WERI-Rb-1 (cell line): ENCODE results near the gene CTAGE8.
"Not testable (repeated sequence)": the region's sequence is repeated elsewhere in the genome, so short reads cannot be mapped to it uniquely, and the experiment has no call there.

Experiments
- DNase-seq: peaks from one replicate; pipeline ENCODE4 v3.0.0-alpha.2; 2020
- H3K27ac ChIP-seq: fragments of 250-450 bp; sonication (Bioruptor Pico); 2 replicates; pipeline ENCODE4 v1.5.1; 2020; ENCODE audit warnings: mild to moderate bottlenecking, moderate library complexity
- H3K27me3 ChIP-seq: fragments of 250-450 bp; sonication (Bioruptor Pico); 2 replicates; pipeline ENCODE4 v1.5.1; 2021; ENCODE audit warnings: mild to moderate bottlenecking, low read depth, moderate library complexity; ENCODE audit not compliant: insufficient read depth, severe bottlenecking
- H3K36me3 ChIP-seq: fragments of 250-450 bp; sonication (Bioruptor Pico); 2 replicates; pipeline ENCODE4 v1.5.1; 2020; ENCODE audit warnings: mild to moderate bottlenecking, moderate library complexity
- H3K4me3 ChIP-seq: 2 replicates; pipeline ENCODE4 v1.5.1; 2011; ENCODE audit warnings: low read depth, mild to moderate bottlenecking, control low read depth, low read length
- H3K9me3 ChIP-seq: fragments of 250-450 bp; sonication (Bioruptor Pico); 2 replicates; pipeline ENCODE4 v1.5.1; 2021; ENCODE audit warnings: mild to moderate bottlenecking, moderate library complexity; ENCODE audit not compliant: severe bottlenecking
- TF ChIP-seq, protein P1 (sequence below): IDR thresholded peaks from 2 replicates; pipeline ENCODE4 v1.5.1; 2011; ENCODE audit warnings: low read depth, mild to moderate bottlenecking, control low read depth, inconsistent platforms, low read length

The CTAGE8 gene

DNA sequence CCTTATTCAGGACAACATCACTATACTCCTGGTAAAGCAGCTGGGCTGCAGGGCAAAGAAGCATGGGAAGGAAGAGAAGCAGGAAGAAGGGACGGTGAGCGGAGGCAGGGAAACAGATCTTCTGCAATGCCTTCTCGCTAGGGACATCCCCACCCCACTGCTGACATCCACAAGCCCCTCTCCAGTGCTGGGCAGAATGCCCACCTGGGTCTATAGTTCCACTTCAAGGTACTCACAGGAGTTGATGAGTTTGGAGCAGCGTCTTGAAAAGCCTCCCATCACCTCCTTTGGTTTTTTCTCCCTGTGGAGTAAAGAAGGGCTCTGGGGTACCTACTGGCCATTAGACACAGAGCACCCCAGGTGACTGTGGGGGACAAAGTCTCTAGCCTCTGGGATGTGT, 13.4 kb upstream of the CTAGE8 start:
- H3K4me3 ChIP-seq, H3K36me3 ChIP-seq, H3K27ac ChIP-seq, DNase-seq, H3K9me3 ChIP-seq, H3K27me3 ChIP-seq: not testable (repeated sequence)

DNA sequence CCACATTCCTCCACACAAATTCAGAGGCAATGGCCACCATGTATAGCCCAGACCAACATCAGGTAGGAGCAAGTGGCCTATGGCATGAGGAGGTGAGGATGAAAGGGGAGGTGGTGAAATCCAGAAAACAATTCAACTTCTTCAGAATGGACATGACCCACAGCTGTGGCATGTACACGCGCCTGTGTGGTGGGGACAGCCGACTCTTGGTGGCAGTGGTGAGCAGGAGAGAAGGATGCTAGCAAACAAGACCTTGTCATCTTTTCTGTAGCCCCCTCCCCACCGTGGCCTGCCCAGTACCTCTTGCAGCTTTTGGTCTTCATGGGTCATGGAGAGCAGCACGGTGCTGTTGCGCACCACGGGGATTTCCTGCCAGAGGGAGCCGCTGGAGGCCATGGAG, 12.9 kb upstream of the CTAGE8 start:
- H3K4me3 ChIP-seq, H3K9me3 ChIP-seq, DNase-seq, H3K36me3 ChIP-seq, H3K27me3 ChIP-seq, H3K27ac ChIP-seq: not testable (repeated sequence)

DNA sequence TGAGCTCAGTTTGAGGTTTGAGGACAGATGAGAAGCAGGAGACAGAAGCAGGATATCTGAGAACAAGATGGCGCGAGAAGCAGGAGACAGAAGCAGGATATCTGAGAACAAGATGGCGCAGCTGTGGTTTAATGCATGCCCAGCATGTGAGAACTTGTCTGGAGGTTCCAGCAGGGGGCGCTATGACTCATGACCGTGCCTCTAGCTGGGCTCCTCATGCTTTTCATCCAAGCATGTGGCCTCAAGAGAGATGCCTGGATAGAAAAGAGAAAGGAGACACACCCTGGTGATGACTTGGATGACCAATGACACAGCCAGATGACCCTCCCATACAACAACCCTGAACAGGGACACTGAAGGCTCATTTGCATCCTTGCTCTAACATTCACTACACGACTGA, 10.9 kb upstream of the CTAGE8 start:
- H3K4me3 ChIP-seq, H3K27me3 ChIP-seq, H3K36me3 ChIP-seq, DNase-seq, H3K9me3 ChIP-seq, H3K27ac ChIP-seq: not testable (repeated sequence)

DNA sequence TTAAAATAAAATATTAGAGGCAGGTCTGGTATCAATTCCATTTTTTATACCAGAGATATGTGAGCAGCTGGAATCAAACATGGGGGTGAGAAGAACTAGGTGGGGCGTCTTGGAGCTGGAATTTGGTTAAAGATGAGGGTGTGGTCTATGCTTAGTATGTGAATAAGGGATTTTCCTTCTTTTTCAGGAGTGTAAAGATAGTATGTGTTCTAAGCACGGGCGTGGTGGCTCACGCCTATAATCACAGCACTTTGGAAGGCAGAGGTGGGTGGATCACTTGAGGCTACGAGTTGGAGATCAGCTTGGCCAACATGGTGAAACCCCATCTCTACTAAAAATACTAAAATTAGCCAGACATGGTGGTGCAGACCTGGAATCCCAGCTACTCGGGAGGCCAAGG, 6.2 kb upstream of the CTAGE8 start:
- DNase-seq, H3K27me3 ChIP-seq, H3K36me3 ChIP-seq, H3K27ac ChIP-seq, H3K9me3 ChIP-seq, H3K4me3 ChIP-seq: not testable (repeated sequence)

DNA sequence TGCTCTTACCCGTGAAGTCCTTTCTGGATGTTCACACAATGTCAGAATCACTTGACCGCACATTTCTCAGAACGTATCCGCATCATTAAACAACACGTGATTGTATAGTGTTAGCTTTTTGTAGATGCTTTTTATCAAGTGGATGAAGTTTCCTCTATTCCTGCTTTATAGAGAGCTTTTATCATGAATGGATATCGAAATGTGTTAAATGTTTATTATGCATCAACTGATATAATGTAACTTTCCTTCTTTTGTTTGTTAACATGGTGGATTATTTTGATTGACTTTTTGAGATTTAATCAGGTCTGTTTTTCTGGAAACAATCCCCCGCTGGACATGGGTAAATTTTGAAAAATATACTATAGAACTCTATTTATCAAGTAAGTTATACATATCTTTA, 4.4 kb downstream of the CTAGE8 start, which contains the start of gene OR2A7:
OR2A7 (minus strand) TSS at position 101 of the 400 bp plus-strand sequence. CDS start 5,164 bp downstream, outside the sequence.
- H3K9me3 ChIP-seq, H3K36me3 ChIP-seq, H3K27me3 ChIP-seq, H3K27ac ChIP-seq, DNase-seq, H3K4me3 ChIP-seq: not testable (repeated sequence)

DNA sequence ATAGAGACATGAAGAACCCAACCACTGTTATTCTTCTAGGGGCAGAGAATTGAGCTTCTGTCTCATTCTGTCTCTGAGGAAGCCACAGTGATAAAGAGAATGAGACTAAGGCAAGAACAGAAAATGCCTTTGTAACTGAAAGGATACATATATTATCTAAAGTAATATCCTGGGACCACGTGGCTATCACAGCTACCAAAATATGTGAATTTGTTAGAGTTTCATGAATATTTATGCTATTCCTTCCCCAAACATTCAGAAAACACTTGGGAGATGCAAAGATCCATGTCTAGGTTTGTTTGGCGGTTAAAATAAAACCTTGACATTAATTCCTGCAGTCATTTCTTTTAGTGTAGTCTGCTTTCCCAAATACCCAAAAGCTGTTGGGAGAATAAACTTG, 7.0 kb downstream of the CTAGE8 start:
- not testable (repeated sequence) for H3K4me3 ChIP-seq, DNase-seq, H3K27me3 ChIP-seq, H3K9me3 ChIP-seq, H3K27ac ChIP-seq, H3K36me3 ChIP-seq

DNA sequence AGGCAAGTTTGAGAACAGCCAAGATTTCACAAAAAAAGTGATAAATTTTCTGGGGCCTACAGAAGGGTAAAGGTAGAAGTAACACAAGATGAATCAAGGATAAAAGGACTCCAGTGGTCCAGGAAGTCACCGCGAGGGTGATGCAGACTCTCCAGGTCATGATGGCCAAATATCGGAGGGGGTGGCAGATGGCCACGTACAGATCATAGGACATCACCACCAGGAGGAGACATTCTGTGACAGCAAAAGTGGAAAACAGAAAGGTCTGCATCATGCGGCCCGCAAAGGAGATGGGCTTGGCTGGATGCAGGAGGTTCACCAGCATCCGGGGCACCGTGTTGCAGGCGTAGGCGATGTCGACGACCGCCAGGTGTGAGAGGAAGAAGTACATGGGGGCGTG, 10.0 kb downstream of the CTAGE8 start:
- not testable (repeated sequence) for H3K27me3 ChIP-seq, H3K36me3 ChIP-seq, H3K27ac ChIP-seq, H3K9me3 ChIP-seq, DNase-seq, H3K4me3 ChIP-seq

DNA sequence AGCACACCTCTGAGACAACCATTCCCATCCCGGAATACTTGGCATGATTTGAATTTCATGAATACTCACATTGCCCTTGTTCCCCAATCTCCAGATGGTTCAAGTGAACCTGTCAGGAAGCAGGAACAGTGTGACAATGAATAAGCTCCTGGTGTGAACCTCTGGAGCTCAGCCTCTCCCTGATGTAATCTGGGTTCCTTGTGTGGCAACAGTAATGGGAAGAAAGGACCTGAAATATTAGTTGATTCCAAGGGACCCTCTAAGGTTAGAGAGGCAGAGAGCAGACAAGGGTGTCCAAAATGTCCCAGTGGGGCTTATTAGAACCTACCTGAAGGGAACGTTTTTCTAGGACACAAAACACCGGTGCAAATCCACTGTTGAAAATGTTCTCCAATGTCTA, 13.0 kb downstream of the CTAGE8 start:
- Histone ChIP-seq H3K9me3 (no peaks in the 10 kb centered on the region), H3K27ac (no peak overlapping the region), H3K27me3 (peaks cover 2% of the 10 kb centered on the region), H3K4me3 (no peak overlapping the region), H3K36me3 (no peaks in the 10 kb centered on the region)
- no peak for DNase-seq
- TF ChIP-seq, protein P1, sequence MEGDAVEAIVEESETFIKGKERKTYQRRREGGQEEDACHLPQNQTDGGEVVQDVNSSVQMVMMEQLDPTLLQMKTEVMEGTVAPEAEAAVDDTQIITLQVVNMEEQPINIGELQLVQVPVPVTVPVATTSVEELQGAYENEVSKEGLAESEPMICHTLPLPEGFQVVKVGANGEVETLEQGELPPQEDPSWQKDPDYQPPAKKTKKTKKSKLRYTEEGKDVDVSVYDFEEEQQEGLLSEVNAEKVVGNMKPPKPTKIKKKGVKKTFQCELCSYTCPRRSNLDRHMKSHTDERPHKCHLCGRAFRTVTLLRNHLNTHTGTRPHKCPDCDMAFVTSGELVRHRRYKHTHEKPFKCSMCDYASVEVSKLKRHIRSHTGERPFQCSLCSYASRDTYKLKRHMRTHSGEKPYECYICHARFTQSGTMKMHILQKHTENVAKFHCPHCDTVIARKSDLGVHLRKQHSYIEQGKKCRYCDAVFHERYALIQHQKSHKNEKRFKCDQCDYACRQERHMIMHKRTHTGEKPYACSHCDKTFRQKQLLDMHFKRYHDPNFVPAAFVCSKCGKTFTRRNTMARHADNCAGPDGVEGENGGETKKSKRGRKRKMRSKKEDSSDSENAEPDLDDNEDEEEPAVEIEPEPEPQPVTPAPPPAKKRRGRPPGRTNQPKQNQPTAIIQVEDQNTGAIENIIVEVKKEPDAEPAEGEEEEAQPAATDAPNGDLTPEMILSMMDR = no peak

DNA sequence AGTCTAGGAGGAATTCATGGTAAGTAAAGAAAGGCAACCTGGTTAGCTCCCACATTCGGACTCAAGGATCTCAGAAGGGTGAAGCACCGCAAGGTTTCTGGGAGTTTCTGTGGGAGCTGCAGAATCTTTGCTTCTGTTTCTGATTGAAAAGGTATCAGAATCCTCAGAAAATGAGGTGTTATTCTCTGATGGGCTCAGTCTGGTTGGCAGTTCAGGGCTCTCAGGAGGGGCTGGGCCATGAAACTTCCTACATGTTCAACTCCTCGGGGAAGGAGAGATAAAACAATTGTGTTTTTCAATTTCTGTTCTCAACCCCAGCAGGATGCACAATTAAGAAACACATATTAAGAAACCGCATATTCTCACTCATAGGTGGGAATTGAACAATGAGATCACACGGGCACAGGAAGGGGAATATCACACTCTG, 13.6 kb downstream of the CTAGE8 start:
- H3K27me3 ChIP-seq = peaks cover 2% of the 10 kb centered on the region
- TF ChIP-seq, protein P1 = no peak
- H3K9me3 ChIP-seq = no peaks in the 10 kb centered on the region
- no peak overlapping the region for H3K27ac ChIP-seq
- DNase-seq = no peak
- no peak overlapping the region for H3K4me3 ChIP-seq
- H3K36me3 ChIP-seq = no peaks in the 10 kb centered on the region

DNA sequence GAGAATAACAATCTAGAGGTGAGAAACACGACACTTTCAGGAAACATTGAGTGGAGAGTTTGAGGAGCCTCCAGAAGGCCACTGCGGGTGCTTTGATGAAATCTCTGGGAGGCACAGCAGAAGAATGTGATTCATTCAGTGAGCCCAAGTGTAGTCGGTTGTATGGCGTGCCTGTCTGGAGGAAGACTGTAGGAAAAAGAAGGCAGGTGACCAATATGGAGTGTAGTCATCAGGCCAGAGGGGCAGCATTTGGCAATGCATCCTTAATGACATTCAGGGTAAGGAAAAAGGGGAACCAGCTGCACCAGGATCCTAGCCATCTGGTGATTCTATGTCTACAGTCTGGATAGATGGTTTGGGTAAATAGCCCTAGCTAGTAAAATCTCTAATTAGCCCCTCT, 16.8 kb downstream of the CTAGE8 start:
- not testable (repeated sequence) for H3K36me3 ChIP-seq, H3K9me3 ChIP-seq, H3K27ac ChIP-seq, H3K4me3 ChIP-seq, DNase-seq, H3K27me3 ChIP-seq

DNA sequence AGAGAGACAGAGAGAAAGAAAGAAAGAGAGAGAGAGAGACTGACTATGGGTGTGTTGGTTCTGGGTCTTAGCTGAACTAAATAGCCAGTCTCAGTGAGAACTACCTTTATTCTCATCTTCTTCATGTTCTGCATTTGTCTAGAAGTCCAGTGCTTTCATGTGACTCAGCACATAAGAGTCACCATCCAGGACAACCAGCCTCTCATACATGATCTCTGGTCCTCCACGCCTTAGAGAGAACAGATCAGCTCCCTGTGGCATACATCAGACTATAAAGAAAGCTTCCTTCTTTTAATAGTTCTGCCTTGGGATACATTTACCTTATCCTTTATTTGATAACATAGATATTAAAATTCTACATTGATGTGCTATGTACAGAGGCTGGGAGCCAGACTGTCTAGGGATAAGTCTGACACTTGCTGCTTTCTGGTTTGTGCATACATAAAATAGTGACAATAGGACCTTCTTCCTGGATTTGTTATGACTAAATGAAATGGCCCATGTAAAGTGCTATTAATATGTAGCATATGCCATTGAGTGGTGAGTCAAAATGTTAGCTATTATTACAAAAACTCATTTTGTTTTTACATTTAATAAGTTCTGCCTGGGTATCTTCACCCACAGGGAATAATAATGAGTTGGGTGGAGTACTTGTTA, 21.3 kb downstream of the CTAGE8 start:
- not testable (repeated sequence) for H3K9me3 ChIP-seq, DNase-seq, H3K27ac ChIP-seq, H3K36me3 ChIP-seq, H3K4me3 ChIP-seq, H3K27me3 ChIP-seq

DNA sequence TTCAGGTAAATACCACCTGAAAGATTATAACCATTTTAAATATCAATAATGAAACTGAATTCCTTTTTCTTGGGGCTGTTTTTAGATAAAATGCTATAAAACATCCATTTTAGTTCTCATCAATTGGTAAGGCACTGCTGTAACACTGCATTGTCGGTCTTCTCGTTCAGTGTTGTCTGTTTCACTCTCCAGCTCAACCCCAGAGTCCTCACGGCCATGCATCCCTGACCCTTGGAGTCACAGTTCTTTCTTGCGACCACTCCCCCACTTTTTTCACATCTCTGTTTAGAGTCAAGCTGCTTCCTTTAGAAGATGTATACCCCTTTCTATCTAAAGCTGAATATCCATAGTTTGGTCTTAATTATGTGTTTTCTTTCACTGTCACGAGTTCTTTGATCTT, 22.1 kb downstream of the CTAGE8 start:
- H3K27me3 ChIP-seq, H3K4me3 ChIP-seq, DNase-seq, H3K9me3 ChIP-seq, H3K36me3 ChIP-seq, H3K27ac ChIP-seq: not testable (repeated sequence)

DNA sequence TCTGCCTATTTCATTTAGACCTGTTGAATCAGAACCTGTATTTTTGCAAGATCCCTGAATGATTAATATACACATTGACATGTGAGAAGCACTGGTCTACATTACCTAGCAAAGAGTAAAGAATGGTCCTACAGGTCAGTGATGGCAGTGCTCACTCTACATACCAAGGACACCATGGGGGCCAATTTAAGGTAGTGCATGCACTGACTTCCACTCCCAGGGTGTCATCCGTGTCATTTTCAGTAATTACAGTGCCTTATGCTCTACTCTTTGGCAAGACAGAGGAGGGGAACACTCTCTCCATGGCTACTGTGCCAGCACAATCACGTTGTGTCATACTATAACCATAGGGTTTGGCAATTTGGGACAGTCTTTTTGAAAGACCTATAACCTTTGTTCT, 23.7 kb downstream of the CTAGE8 start:
- not testable (repeated sequence) for H3K9me3 ChIP-seq, DNase-seq, H3K36me3 ChIP-seq, H3K4me3 ChIP-seq, H3K27me3 ChIP-seq, H3K27ac ChIP-seq
